ENCODE data around the gene ABRAXAS1. TPM values are rescaled to one million over a fixed set of nuclear protein-coding genes. Genes with fewer than 3 reads are reported as not detected.
A peak's percentile ranks its signal among the peaks of the same experiment; 100 is the strongest.

The ABRAXAS1 gene
- total and polyA plus RNA-seq, 2 donors (not counting 1 experiment from before 2014, with no cell fraction given): 5.4 to 38.4 TPM

DNA sequence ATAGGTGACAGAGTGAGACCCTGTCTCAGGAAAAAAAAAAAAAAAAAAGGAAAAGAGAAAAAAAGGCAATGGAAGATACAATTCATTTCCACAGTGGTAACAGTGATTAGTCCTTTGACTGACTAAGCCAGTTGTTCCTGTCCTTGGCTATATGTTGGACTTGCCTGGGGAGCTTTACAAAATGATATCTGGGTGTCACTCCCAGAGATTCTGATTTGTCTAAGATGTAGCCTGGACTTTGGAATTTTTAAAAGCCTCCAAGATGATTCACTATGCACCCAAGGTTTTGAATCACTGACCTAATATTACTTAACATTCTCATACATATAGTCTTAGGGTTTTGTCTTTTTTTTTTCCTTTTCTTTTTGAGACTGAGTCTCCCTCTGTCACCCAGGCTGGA lies 46.2 kb downstream of the ABRAXAS1 start:
- Histone ChIP-seq H3K9me3 (ENCODE audit: control extremely low read depth in 1 of 3, control insufficient read depth in 2 of 3, insufficient read depth in 1 of 3, low read length in 2 of 3) (no peaks in the 10 kb centered on the region), H3K9ac (ENCODE audit: low read length) (no peak overlapping the region), H3K27ac (ENCODE audit: low read length in 2 of 2) (no peak overlapping the region), H4K20me1 (ENCODE audit: control insufficient read depth, insufficient read depth, low read length, poor library complexity, severe bottlenecking) (no peaks in the 10 kb centered on the region), H3K4me1 (ENCODE audit: control insufficient read depth in 2 of 2, insufficient read depth in 2 of 2, low read length in 2 of 2) (peaks cover 21 to 26% of the 10 kb centered on the region in 2 donors), H2AFZ (ENCODE audit: insufficient read depth, low read depth, low read length, poor library complexity, severe bottlenecking) (no peak overlapping the region), H3K79me2 (ENCODE audit: control insufficient read depth, insufficient read depth, low read length) (peaks cover 26% of the 10 kb centered on the region), H3K36me3 (replicated peaks in 1 of 2; ENCODE audit: control extremely low read depth in 1 of 2, control insufficient read depth in 1 of 2, extremely low read depth in 1 of 2, insufficient read depth in 2 of 2, low read length in 1 of 2) (peaks cover under 1 to 33% of the 10 kb centered on the region in 2 experiments), H3K27me3 (replicated peaks in 1 of 4; ENCODE audit: control extremely low read depth in 1 of 4, control insufficient read depth in 3 of 4, insufficient read depth in 4 of 4, low read length in 3 of 4) (no peaks in the 10 kb centered on the region), H3K4me3 (ENCODE audit: control extremely low read depth in 1 of 5, extremely low read depth in 1 of 5, insufficient read depth in 1 of 5, low read depth in 2 of 5, low read length in 4 of 5) (no peak overlapping the region), H3K4me2 (replicated peaks; ENCODE audit: low read depth, low read length, poor library complexity, severe bottlenecking) (no peak overlapping the region)
- ATAC-seq (ENCODE audit: low read depth) (no peak), DNase-seq (no peak)
- POLR2A ChIA-PET: no interaction called here
- peak overlapping the region; percentile 53 for H3K27ac Mint-ChIP-seq
- TF ChIP-seq, protein P1, sequence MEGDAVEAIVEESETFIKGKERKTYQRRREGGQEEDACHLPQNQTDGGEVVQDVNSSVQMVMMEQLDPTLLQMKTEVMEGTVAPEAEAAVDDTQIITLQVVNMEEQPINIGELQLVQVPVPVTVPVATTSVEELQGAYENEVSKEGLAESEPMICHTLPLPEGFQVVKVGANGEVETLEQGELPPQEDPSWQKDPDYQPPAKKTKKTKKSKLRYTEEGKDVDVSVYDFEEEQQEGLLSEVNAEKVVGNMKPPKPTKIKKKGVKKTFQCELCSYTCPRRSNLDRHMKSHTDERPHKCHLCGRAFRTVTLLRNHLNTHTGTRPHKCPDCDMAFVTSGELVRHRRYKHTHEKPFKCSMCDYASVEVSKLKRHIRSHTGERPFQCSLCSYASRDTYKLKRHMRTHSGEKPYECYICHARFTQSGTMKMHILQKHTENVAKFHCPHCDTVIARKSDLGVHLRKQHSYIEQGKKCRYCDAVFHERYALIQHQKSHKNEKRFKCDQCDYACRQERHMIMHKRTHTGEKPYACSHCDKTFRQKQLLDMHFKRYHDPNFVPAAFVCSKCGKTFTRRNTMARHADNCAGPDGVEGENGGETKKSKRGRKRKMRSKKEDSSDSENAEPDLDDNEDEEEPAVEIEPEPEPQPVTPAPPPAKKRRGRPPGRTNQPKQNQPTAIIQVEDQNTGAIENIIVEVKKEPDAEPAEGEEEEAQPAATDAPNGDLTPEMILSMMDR (IDR thresholded peaks at IDR 0.05): no peak
- no peak for TF ChIP-seq EZH2 (IDR thresholded peaks at IDR 0.05; ENCODE audit: borderline replicate concordance, insufficient read depth, low read depth, low read length, poor library complexity, severe bottlenecking)
- no peaks in the 10 kb centered on the region for H3K27me3 Mint-ChIP-seq
- CTCF ChIA-PET: no interaction called here
- no peak overlapping the region for H3K4me3 Mint-ChIP-seq
- intact Hi-C loops (cut with micrococcal nuclease): no loop called here
- no peaks in the 10 kb centered on the region for H3K9me3 Mint-ChIP-seq (ENCODE audit: insufficient read depth)
- peaks cover 31% of the 10 kb centered on the region for H3K4me1 Mint-ChIP-seq

DNA sequence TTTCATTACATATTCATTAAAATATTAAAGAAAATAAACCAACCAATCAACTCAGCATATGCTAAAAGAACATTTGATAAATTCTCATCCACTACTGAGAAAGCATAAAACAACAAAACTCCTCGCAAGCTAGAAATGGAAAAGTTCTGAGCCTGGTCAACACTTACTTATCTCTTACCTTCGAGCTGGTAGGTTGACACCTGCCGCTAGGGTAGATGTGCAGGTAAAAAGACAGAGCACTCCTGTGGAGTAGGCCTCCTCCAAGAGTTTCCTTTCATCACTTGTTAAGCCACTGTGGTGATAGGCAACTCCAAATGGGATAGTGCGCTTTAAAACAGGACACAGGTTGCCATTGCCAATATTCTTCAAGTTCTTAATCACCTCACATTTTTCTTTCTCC lies 48.2 kb downstream of the ABRAXAS1 start:
- Histone ChIP-seq H3K27me3 (replicated peaks in 1 of 4; ENCODE audit: control extremely low read depth in 1 of 4, control insufficient read depth in 3 of 4, insufficient read depth in 4 of 4, low read length in 3 of 4) (no peaks in the 10 kb centered on the region), H3K79me2 (ENCODE audit: control insufficient read depth, insufficient read depth, low read length) (peaks cover 11% of the 10 kb centered on the region), H3K9ac (ENCODE audit: low read length) (no peak overlapping the region), H3K4me1 (ENCODE audit: control insufficient read depth in 2 of 2, insufficient read depth in 2 of 2, low read length in 2 of 2) (peaks cover 21 to 26% of the 10 kb centered on the region in 2 donors), H4K20me1 (ENCODE audit: control insufficient read depth, insufficient read depth, low read length, poor library complexity, severe bottlenecking) (no peaks in the 10 kb centered on the region), H3K36me3 (replicated peaks in 1 of 2; ENCODE audit: control extremely low read depth in 1 of 2, control insufficient read depth in 1 of 2, extremely low read depth in 1 of 2, insufficient read depth in 2 of 2, low read length in 1 of 2) (peaks cover 1 to 22% of the 10 kb centered on the region in 2 experiments), H3K4me2 (replicated peaks; ENCODE audit: low read depth, low read length, poor library complexity, severe bottlenecking) (no peak overlapping the region), H3K4me3 (ENCODE audit: control extremely low read depth in 1 of 5, extremely low read depth in 1 of 5, insufficient read depth in 1 of 5, low read depth in 2 of 5, low read length in 4 of 5) (no peak overlapping the region), H3K27ac (ENCODE audit: low read length in 2 of 2) (no peak overlapping the region), H3K9me3 (ENCODE audit: control extremely low read depth in 1 of 3, control insufficient read depth in 2 of 3, insufficient read depth in 1 of 3, low read length in 2 of 3) (no peaks in the 10 kb centered on the region), H2AFZ (ENCODE audit: insufficient read depth, low read depth, low read length, poor library complexity, severe bottlenecking) (no peak overlapping the region)
- intact Hi-C loops (cut with micrococcal nuclease): no loop called here
- H3K9me3 Mint-ChIP-seq (ENCODE audit: insufficient read depth): no peaks in the 10 kb centered on the region
- no peak overlapping the region for H3K4me3 Mint-ChIP-seq
- no peak for ATAC-seq (ENCODE audit: low read depth)
- no peak overlapping the region for H3K27ac Mint-ChIP-seq
- peaks cover 31% of the 10 kb centered on the region for H3K4me1 Mint-ChIP-seq
- ChIA-PET CTCF (no interaction called here), POLR2A (no interaction called here)
- WGBS (ENCODE audit: insufficient coverage): 100% methylated on average over 1 of the region's 4 CpGs
- no peaks in the 10 kb centered on the region for H3K27me3 Mint-ChIP-seq
- TF ChIP-seq EZH2 (IDR thresholded peaks at IDR 0.05; ENCODE audit: borderline replicate concordance, insufficient read depth, low read depth, low read length, poor library complexity, severe bottlenecking): no peak
- TF ChIP-seq, protein P1 (IDR thresholded peaks at IDR 0.05): no peak
- DNase-seq: no peak
